K562 (cell line): Measurements from ENCODE around the gene ANKS3. TPM values are rescaled to one million over a fixed set of nuclear protein-coding genes. Genes with fewer than 3 reads are reported as not detected.

Experiments
- ATAC-seq: fragments of 200-7000 bp; cut with Tn5 transposase; 3 replicates; pipeline ENCODE4 v1.9.1; 2020; ENCODE audit warnings: moderate library complexity
- BruUV-seq: library from RNA; stranded (reverse); fragments of 400-500 nt; replicated peaks from 2 replicates; lab custom pipeline; 2021; lab: Mats Ljungman, UMichigan
- CTCF ChIA-PET: fragments of 300-600 bp; formaldehyde crosslinking; extraction: SDS; loops from one replicate; lab custom pipeline; 2021; ENCODE audit warnings: low intra/inter-chr PET ratio; lab: Yijun Ruan, JAX
- POLR2A ChIA-PET: fragments of 300-600, 350-650 bp; sonication (Branson Sonifier 250); formaldehyde crosslinking; extraction: SDS; loops from one replicate; lab custom pipeline; 2021; ENCODE audit warnings: antibody characterized with exemption, inconsistent platforms; lab: Yijun Ruan, JAX
- DNase-seq, 4 experiments: peaks; one replicate each; pipeline versions ENCODE4 v3.0.0 to v3.0.0-alpha.2; 2011 to 2018; ENCODE audit warnings: low spot score in 3 of 4, mixed read lengths in 3 of 4; ENCODE audit errors: extremely low read depth in 1 of 4
- FAIRE-seq: peaks from 2 replicates; lab custom pipeline; 2011; peaks lifted over from hg19 to GRCh38; lab: Jason Lieb, UNC
- H2AFZ ChIP-seq: 2 replicates; pipeline ENCODE4 v1.6.0; 2011; ENCODE audit warnings: low read depth, low read length, control low read depth, inconsistent platforms
- H3K27ac ChIP-seq: fragments of 200-600 bp; 3 replicates; pipeline ENCODE4 v1.8.0; 2011; ENCODE audit warnings: low read depth, mild to moderate bottlenecking, control low read depth, inconsistent platforms, low read length, moderate library complexity, mixed read lengths; ENCODE audit errors: extremely low read depth
- H3K27me3 ChIP-seq, 2 experiments: fragments of 300-600 bp in 1 of 2; 2 replicates in 1 of 2; 3 replicates in 1 of 2; pipeline versions ENCODE4 v1.6.0 to v1.8.0; 2011; ENCODE audit warnings: inconsistent platforms in 2 of 2, low read length in 2 of 2, mild to moderate bottlenecking in 1 of 2, mixed read lengths in 1 of 2, moderate library complexity in 1 of 2; ENCODE audit not compliant: control insufficient read depth in 2 of 2, insufficient read depth in 2 of 2
- H3K36me3 ChIP-seq: fragments of 300-600 bp; 3 replicates; pipeline ENCODE4 v1.8.0; 2011; ENCODE audit warnings: mild to moderate bottlenecking, low read length, inconsistent platforms; ENCODE audit not compliant: control insufficient read depth, insufficient read depth
- H3K4me1 ChIP-seq, 2 experiments: fragments of 200-600 bp in 1 of 2; replicated peaks in 1 of 2; 2 replicates in 1 of 2; 3 replicates in 1 of 2; pipeline versions ENCODE4 v1.5.1 to v1.8.0; 2011; ENCODE audit warnings: inconsistent platforms in 2 of 2, low read length in 2 of 2, mild to moderate bottlenecking in 1 of 2, mixed read lengths in 1 of 2, moderate library complexity in 1 of 2; ENCODE audit not compliant: control insufficient read depth in 2 of 2, insufficient read depth in 2 of 2
- H3K4me2 ChIP-seq: 2 replicates; pipeline ENCODE4 v1.6.1; 2011; ENCODE audit warnings: low read length, control low read depth, inconsistent platforms, mixed read lengths; ENCODE audit not compliant: insufficient read depth
- H3K4me3 ChIP-seq: fragments of 200-600 bp; sonication (generic), shearing (Covaris generic); 2 replicates; pipeline ENCODE4 v1.5.1; 2016; ENCODE audit warnings: control low read depth, inconsistent platforms
- H3K79me2 ChIP-seq: fragments of 200-600 bp; 3 replicates; pipeline ENCODE4 v1.8.0; 2011; ENCODE audit warnings: low read length, inconsistent platforms; ENCODE audit not compliant: control insufficient read depth, insufficient read depth
- H3K9ac ChIP-seq, 2 experiments: 2 replicates each; pipeline versions ENCODE4 v1.6.0 to v1.6.1; 2011; ENCODE audit warnings: low read depth in 2 of 2, low read length in 2 of 2, control low read depth in 1 of 2, inconsistent platforms in 1 of 2, mild to moderate bottlenecking in 1 of 2, mixed read lengths in 1 of 2; ENCODE audit not compliant: insufficient read depth in 1 of 2
- H3K9me1 ChIP-seq: one replicate; pipeline ENCODE4 v1.6.0; 2011; ENCODE audit warnings: inconsistent platforms, mild to moderate bottlenecking, low read length, moderate library complexity; ENCODE audit not compliant: control insufficient read depth, insufficient read depth
- H3K9me3 ChIP-seq: replicated peaks from 2 replicates; pipeline ENCODE4 v1.5.1; 2011; ENCODE audit warnings: low read depth, low read length, inconsistent platforms; ENCODE audit not compliant: control insufficient read depth, insufficient read depth
- H4K20me1 ChIP-seq: replicated peaks from 2 replicates; pipeline ENCODE4 v1.6.1; 2011; ENCODE audit warnings: low read length, inconsistent platforms, mixed read lengths; ENCODE audit not compliant: control insufficient read depth, insufficient read depth
- ELF2 ChIP-seq: fragments of 250-450 bp; sonication (Bioruptor Pico); IDR thresholded peaks from 2 replicates; pipeline ENCODE4 v1.5.0; 2021; ENCODE audit warnings: mild to moderate bottlenecking
- GATA2 ChIP-seq: sonication (generic); formaldehyde crosslinking; IDR thresholded peaks from 2 replicates; pipeline ENCODE4 v1.4.0; 2020; ENCODE audit warnings: mild to moderate bottlenecking, missing genetic modification reagents
- HOXB6 ChIP-seq: fragments of 250-450 bp; sonication (Bioruptor Pico); IDR thresholded peaks from 2 replicates; pipeline ENCODE4 v1.5.1; 2022; ENCODE audit warnings: mild to moderate bottlenecking, borderline replicate concordance
- NFATC3 ChIP-seq: fragments of 450-650 bp; IDR thresholded peaks from 2 replicates; pipeline ENCODE4 v1.6.1; 2017; ENCODE audit warnings: mild to moderate bottlenecking
- POLR2G ChIP-seq: fragments of 200-400 bp; formaldehyde crosslinking; IDR thresholded peaks from 2 replicates; pipeline ENCODE4 v1.6.1; 2017; ENCODE audit warnings: low read depth, mild to moderate bottlenecking, antibody characterized with exemption, low read length, moderate library complexity
- RBM22 ChIP-seq: fragments of 200-400 bp; formaldehyde crosslinking; IDR thresholded peaks from 2 replicates; pipeline ENCODE4 v1.6.1; 2018; ENCODE audit warnings: low read length, low read depth; ENCODE audit not compliant: poor library complexity, severe bottlenecking
- WHSC1 ChIP-seq: IDR thresholded peaks from one replicate; pipeline ENCODE4 v1.6.1; 2012; ENCODE audit warnings: low read length, control low read depth, inconsistent platforms
- ZNF146 ChIP-seq: IDR thresholded peaks from one replicate; pipeline ENCODE4 v1.6.1; 2018; ENCODE audit warnings: missing compliant biosample characterization; ENCODE audit not compliant: unreplicated experiment
- WGBS: fragments of 100-300 bp; shearing (Covaris generic); methylation state at CpG from one replicate; pipeline ENCODE4 v1.1.6; 2016; ENCODE audit warnings: low coverage, mixed read lengths; ENCODE audit not compliant: insufficient coverage; ENCODE audit errors: missing lambda C conversion rate; 5-methylcytosine and 5-hydroxymethylcytosine counted together
- in situ Hi-C: fragments of 300-500 bp; cut with MboI; formaldehyde crosslinking; loops from 4 replicates; pipeline ENCODE4 v1.15.0; 2018; ENCODE audit warnings: inconsistent platforms, mixed read lengths
- intact Hi-C: fragments of 100-400 bp; cut with micrococcal nuclease; formaldehyde crosslinking; loops from 2 replicates; pipeline ENCODE4 v1.14.2; 2022
- polyA plus RNA-seq, 8 experiments: library from polyadenylated mRNA; depleted of rRNA in 4 of 8; stranded (reverse) in 5 of 8; unstranded in 3 of 8; fragments of >200 nt; fragmentation: Nextera tagmentation in 2 of 8; fragmentation: Illumina TruSeq in 1 of 8; extraction: Ambion mirVana in 2 of 8; extraction: Trizol in 1 of 8; gene quantifications; 2 replicates each; pipeline versions ENCODE4 v1.2.1 to v1.2.3, GENCODE V29; 2011 to 2014; ENCODE audit warnings: inconsistent platforms in 1 of 8, missing spikeins in 1 of 8
- total RNA-seq, 7 experiments: library from RNA; depleted of rRNA in 6 of 7; stranded (reverse); fragments of >200 nt in 6 of 7; fragmentation: Illumina TruSeq in 2 of 7; extraction: Trizol in 2 of 7; gene quantifications; 2 replicates each; pipeline versions ENCODE4 v1.2.1 to v1.2.3, GENCODE V29; 2011 to 2021; ENCODE audit warnings: low replicate concordance in 1 of 7
- TF ChIP-seq, protein P1 (sequence below): fragments of 450-650 bp; IDR thresholded peaks from 2 replicates; pipeline ENCODE4 v1.6.1; 2016; ENCODE audit warnings: missing biosample characterization, missing genetic modification characterization

Gene ANKS3
- total and polyA plus RNA-seq, 9 of the 15 experiments (the other 6 are each of a cell fraction or from before 2014, with no cell fraction given), result 0.43 to 25.7 (median 14.8) TPM

- TF ChIP-seq WHSC1 (no peak), RBM22 (peak; percentile 5), POLR2G (peak; percentile 51; the same call in 1 of the 2 replicates), HOXB6 (no peak), NFATC3 (no peak), ELF2 (CRISPR knock-in tag) (no peak), GATA2 (CRISPR knock-in tag) (no peak), ZNF146 (CRISPR knock-in tag) (no peak)
- TF ChIP-seq, protein P1, sequence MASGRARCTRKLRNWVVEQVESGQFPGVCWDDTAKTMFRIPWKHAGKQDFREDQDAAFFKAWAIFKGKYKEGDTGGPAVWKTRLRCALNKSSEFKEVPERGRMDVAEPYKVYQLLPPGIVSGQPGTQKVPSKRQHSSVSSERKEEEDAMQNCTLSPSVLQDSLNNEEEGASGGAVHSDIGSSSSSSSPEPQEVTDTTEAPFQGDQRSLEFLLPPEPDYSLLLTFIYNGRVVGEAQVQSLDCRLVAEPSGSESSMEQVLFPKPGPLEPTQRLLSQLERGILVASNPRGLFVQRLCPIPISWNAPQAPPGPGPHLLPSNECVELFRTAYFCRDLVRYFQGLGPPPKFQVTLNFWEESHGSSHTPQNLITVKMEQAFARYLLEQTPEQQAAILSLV (tag), result no peak
- H3K9ac ChIP-seq, result peak overlapping the region in 1 of 2 experiments; percentile 14; a peak in 1 of 4 replicates
- peaks cover 8% of the 10 kb centered on the region; the same call in 1 of the 2 replicates for H4K20me1 ChIP-seq
- no peak overlapping the region for H3K27ac ChIP-seq
- H3K27me3 ChIP-seq, result no peaks in the 10 kb centered on the region
- intact Hi-C loops, result no loop called here
- peaks cover 0 to 63% of the 10 kb centered on the region in 2 experiments; a peak in 3 of 5 replicates for H3K4me1 ChIP-seq
- H3K36me3 ChIP-seq, result peaks cover 74% of the 10 kb centered on the region; the same call in 2 of the 3 replicates
- H3K79me2 ChIP-seq, result peaks cover 12% of the 10 kb centered on the region
- no peak overlapping the region for H3K4me3 ChIP-seq
- WGBS, result 89% methylated on average over 23 of the region's 33 CpGs
- ATAC-seq, result no peak
- H3K9me1 ChIP-seq, result peaks cover 3% of the 10 kb centered on the region
- H2AFZ ChIP-seq, result no peak overlapping the region
- no peak for DNase-seq
- no peaks in the 10 kb centered on the region for H3K9me3 ChIP-seq
- no peak for FAIRE-seq
- in situ Hi-C loops, result no loop called here
- no TSS peak for BruUV-seq
- ChIA-PET POLR2A (no interaction called here), CTCF (no interaction called here)
- H3K4me2 ChIP-seq, result no peak overlapping the region
Measured at GRCh38 chr16:4696905-4697847, 36.9 kb downstream of the ANKS3 start.
